NCI-H1694 treated with DMSO at 0.1 percent for 48 hours (cell line): ENCODE results near the gene TEX10.
"Not testable (repeated sequence)": the region's sequence is repeated elsewhere in the genome, so short reads cannot be mapped to it uniquely, and the experiment has no call there.

Source experiments
- DNase-seq: peaks from one replicate; lab custom pipeline; 2025; lab: John Stamatoyannopoulos, UW

Gene TEX10

GRCh38 chr9:100346836-100347235 is 5.9 kb downstream of the TEX10 start:
- DNase-seq = no peak

- DNase-seq = no peak
Measured at GRCh38 chr9:100341889-100342288, 10.9 kb downstream of the TEX10 start.

DNA sequence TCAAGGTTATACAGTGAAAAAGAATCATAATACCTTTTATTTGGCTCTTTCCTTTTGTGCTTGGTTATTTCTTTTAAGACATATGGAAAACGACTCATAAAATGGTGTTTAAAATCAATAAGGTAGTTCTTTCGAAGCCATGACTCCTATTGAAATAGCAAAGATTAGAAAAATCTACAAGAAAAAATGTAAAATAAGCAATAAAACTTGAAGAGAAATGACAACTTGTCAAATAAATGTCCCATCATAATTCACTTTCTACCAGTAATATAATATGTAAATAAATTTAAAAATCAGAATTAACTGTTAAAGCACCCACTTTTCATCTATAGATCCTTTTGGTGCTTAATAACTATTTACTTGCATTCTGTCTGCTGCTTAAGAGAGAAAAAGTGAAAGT is 12.5 kb downstream of the TEX10 start:
- DNase-seq = no peak

- DNase-seq = not testable (repeated sequence)
Measured at GRCh38 chr9:100338736-100339135, 14.0 kb downstream of the TEX10 start.

DNA sequence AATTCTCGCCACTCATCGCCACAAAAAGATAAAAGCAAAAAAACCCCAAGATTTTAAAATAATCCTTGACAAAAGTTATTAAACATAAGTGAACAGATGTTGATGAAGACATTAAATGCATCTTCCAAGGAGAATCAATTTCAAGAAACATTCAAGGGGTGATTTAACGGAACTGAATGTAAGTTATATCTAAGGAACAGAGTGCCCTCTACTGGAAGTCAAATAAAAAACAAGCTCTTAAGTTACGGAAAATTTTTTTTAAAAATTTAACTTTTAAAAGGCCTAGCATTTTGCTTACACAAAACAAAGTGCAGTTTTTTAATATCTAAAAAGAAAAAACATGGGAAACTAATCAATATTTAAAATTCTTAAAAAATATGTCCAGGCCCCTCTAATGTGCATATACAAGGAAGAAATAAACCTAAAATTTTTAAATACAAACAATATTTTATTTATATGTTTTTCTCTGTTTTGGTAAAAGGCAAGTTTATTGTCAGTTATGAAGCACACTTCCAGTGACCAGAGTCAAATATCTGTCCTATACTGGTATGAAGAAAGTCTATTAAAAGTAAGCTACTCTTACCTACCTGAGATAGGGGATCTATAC is 28.0 kb downstream of the TEX10 start:
- peak; percentile 33 for DNase-seq

- peak; percentile 33 for DNase-seq
Measured at GRCh38 chr9:100322954-100323536, 29.7 kb downstream of the TEX10 start.

GRCh38 chr9:100317706-100318105 is 35.0 kb downstream of the TEX10 start:
- no peak for DNase-seq

GRCh38 chr9:100315561-100315960 is 37.2 kb downstream of the TEX10 start:
- DNase-seq = no peak

DNA sequence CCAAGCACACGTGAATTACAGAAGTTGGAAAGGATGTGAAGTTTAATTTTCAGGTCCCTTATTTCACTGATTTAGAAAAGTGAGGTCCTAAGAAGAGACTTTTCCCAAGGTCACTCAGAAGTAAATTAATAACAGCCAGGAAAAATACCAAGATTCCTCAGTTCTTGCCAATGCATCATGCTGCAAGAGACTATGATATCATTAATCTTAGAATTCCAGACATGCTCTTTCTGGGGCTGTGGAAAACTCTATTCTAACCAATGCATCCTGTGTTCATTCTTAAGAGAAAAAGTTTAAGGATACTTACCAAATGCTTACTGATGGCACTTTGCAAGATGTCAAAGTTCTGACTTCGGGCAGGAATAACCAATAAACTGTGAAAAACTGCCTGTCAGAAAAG is 42.8 kb downstream of the TEX10 start:
- DNase-seq = no peak

- no peak for DNase-seq
Measured at GRCh38 chr9:100308965-100309564, 43.7 kb downstream of the TEX10 start.

- no peak for DNase-seq
Measured at GRCh38 chr9:100307080-100307479, 45.7 kb downstream of the TEX10 start.

- DNase-seq = no peak
Measured at GRCh38 chr9:100306283-100306682, 46.5 kb downstream of the TEX10 start.

GRCh38 chr9:100303747-100304146 is 49.0 kb downstream of the TEX10 start:
- DNase-seq = no peak

DNA sequence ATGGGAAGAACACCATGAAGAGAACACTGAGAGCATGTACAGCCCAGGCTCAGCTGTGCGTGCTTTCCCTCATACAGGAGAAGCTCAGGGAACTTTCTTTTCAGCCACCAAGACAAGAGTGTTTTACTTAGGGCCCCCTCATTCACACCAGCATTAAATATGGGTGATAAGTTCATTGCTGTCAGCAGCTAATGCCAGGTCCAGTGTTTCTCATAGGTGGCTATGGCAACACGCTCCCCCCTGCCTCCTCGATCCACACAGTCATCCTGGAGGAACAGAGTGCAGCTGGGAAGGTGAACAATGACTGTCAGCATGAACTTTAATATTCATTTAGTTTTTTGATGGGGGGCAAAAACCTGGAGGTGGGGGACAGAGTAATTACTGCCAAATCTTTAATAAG is 54.4 kb downstream of the TEX10 start:
- DNase-seq = no peak

GRCh38 chr9:100296407-100296806 is 56.3 kb downstream of the TEX10 start:
- no peak for DNase-seq

- no peak for DNase-seq
Measured at GRCh38 chr9:100295240-100295639, 57.5 kb downstream of the TEX10 start.

DNA sequence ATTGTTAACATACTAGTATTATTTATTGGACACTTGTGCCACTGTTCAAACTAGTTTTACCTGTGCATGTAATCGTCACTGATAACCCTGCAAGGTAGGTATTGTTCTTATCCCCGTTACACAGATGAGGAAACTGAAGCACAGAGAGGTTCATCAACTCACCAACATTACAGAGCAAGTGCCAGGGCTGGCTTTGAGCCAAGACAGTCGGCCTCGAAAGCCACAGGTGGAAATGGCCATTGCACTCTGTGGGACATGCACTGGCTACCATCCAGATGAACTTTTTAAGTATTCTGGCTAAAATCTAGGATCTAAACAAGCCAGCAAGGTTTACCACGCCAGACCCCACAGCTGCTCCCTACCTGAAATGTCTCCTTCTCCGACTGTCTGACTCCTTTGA is 57.9 kb downstream of the TEX10 start:
- no peak for DNase-seq

GRCh38 chr9:100294341-100294740 is 58.4 kb downstream of the TEX10 start:
- DNase-seq = no peak

GRCh38 chr9:100292414-100292813 is 60.3 kb downstream of the TEX10 start:
- no peak for DNase-seq

DNA sequence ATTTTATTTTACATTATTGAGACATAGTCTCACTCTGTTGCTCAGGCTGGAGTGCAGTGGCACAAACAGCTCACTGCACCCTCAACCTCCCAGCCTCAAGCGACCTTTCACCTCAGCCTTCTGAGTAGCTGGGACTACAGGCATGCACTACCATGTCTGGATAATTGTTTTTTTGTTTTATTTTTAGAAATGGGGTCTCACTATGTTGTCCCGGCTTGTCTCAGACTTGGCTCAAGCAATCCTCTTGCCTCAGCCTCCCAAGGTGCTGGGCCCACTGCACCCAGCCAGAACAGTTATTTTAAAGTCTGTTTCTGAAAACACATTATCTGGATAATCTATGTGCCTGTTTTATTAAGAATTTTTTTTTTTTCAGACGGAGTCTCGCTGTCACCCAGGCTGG is 62.0 kb downstream of the TEX10 start:
- DNase-seq = no peak

DNA sequence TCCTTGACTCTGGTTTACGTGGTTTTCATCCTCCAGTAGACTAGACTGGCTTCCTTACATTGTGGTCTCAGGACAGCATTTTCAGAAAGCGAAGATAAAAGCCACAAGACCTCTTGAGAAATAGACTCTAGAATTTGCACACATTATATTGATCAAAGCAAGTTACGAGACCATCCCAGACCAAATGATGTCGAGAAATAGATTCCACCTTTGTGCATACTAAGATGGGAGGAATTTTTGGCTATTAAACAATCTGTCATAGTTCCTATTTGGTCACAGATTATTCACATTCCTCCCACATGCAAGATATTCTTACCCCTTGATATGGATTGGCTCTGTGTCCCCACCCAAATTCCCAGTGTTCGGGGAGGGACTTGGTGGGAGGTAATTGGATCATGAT is 65.6 kb downstream of the TEX10 start:
- DNase-seq = no peak

GRCh38 chr9:100286257-100286656 is 66.5 kb downstream of the TEX10 start:
- no peak for DNase-seq

GRCh38 chr9:100285601-100286000 is 67.1 kb downstream of the TEX10 start:
- DNase-seq = no peak

DNA sequence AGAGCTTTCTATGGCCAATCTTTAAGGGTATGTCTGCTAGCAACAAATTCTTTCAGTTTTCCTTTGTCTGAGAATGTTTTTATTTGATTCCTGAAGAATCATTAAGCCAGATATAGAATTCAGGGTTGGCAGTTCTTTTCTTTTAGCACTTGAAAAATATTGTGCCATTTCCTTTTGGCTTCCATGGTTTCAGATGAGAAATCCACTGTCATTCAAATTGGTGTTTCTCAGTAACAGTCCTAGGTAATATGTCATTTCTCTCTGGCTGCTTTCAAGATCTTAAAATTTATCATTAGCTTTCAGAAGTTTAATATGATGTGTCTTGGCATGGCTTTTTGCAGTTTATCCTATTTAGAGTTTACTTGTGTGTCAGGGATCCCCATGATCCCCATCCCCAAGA is 67.7 kb downstream of the TEX10 start:
- DNase-seq = no peak
